Astrocyte (in vitro differentiated cells and primary cell): ENCODE results near the gene ACKR4. TPM values are rescaled to one million over a fixed set of nuclear protein-coding genes. Genes with fewer than 3 reads are reported as not detected.

ENCODE experiments used
- DNase-seq: peaks from one replicate; pipeline ENCODE4 v3.0.0-alpha.2; 2010; ENCODE audit warnings: low read depth
- FAIRE-seq: peaks from 2 replicates; lab custom pipeline; 2011; peaks lifted over from hg19 to GRCh38; lab: Jason Lieb, UNC
- H2AFZ ChIP-seq: 2 replicates; pipeline ENCODE4 v1.6.0; 2012; ENCODE audit warnings: low read depth, low read length, inconsistent platforms
- H3K27ac ChIP-seq: 2 replicates; pipeline ENCODE4 v1.5.1; 2011; ENCODE audit warnings: low read depth, low read length, inconsistent platforms
- H3K27me3 ChIP-seq: 2 replicates; pipeline ENCODE4 v1.6.0; 2011; ENCODE audit warnings: low read length, inconsistent platforms; ENCODE audit not compliant: insufficient read depth
- H3K36me3 ChIP-seq: 2 replicates; pipeline ENCODE4 v1.5.1; 2011; ENCODE audit warnings: low read length, inconsistent platforms; ENCODE audit not compliant: insufficient read depth
- H3K4me1 ChIP-seq: 2 replicates; pipeline ENCODE4 v1.5.1; 2011; ENCODE audit warnings: low read length, inconsistent platforms; ENCODE audit not compliant: insufficient read depth
- H3K4me2 ChIP-seq: 2 replicates; pipeline ENCODE4 v1.6.0; 2012; ENCODE audit warnings: low read length, inconsistent platforms
- H3K4me3 ChIP-seq: 2 replicates; pipeline ENCODE4 v1.5.1; 2011; ENCODE audit warnings: low read depth, mild to moderate bottlenecking, low read length, inconsistent platforms; ENCODE audit not compliant: insufficient read depth
- H3K79me2 ChIP-seq: 2 replicates; pipeline ENCODE4 v1.6.0; 2012; ENCODE audit warnings: mild to moderate bottlenecking, low read length, inconsistent platforms; ENCODE audit not compliant: insufficient read depth
- H3K9ac ChIP-seq: 2 replicates; pipeline ENCODE4 v1.6.0; 2012; ENCODE audit warnings: mild to moderate bottlenecking, low read length, inconsistent platforms
- H3K9me3 ChIP-seq: 2 replicates; pipeline ENCODE4 v1.5.1; 2012; ENCODE audit warnings: low read depth, mild to moderate bottlenecking, low read length, inconsistent platforms; ENCODE audit not compliant: insufficient read depth
- H4K20me1 ChIP-seq: 2 replicates; pipeline ENCODE4 v1.6.0; 2012; ENCODE audit warnings: low read length, inconsistent platforms; ENCODE audit not compliant: insufficient read depth
- H3K27ac Mint-ChIP-seq: one replicate; pipeline ENCODE4 v1.8.0; 2021; ENCODE audit warnings: mild to moderate bottlenecking, mixed read lengths; ENCODE audit not compliant: unreplicated experiment
- H3K27me3 Mint-ChIP-seq: one replicate; pipeline ENCODE4 v1.8.0; 2021; ENCODE audit warnings: low read depth, mixed read lengths; ENCODE audit not compliant: unreplicated experiment
- H3K36me3 Mint-ChIP-seq: one replicate; pipeline ENCODE4 v1.8.0; 2021; ENCODE audit warnings: low read depth, mixed read lengths; ENCODE audit not compliant: unreplicated experiment
- H3K4me1 Mint-ChIP-seq: one replicate; pipeline ENCODE4 v1.8.0; 2021; ENCODE audit warnings: low read depth, mixed read lengths; ENCODE audit not compliant: unreplicated experiment
- H3K4me3 Mint-ChIP-seq: one replicate; pipeline ENCODE4 v1.8.0; 2021; ENCODE audit warnings: mild to moderate bottlenecking, moderate library complexity, mixed read lengths; ENCODE audit not compliant: unreplicated experiment
- H3K9me3 Mint-ChIP-seq: one replicate; pipeline ENCODE4 v1.8.0; 2021; ENCODE audit warnings: mild to moderate bottlenecking, mixed read lengths; ENCODE audit not compliant: unreplicated experiment
- CTCF ChIP-seq: IDR thresholded peaks from 2 replicates; pipeline ENCODE4 v1.5.1; 2011; ENCODE audit warnings: low read depth, mild to moderate bottlenecking, inconsistent platforms, low read length, moderate library complexity; ENCODE audit not compliant: insufficient read depth
- EZH2 ChIP-seq: IDR thresholded peaks from 2 replicates; pipeline ENCODE4 v1.6.1; 2012; ENCODE audit warnings: mild to moderate bottlenecking, low read length, inconsistent platforms; ENCODE audit not compliant: insufficient read depth
- total RNA-seq: library from RNA; stranded (reverse); gene quantifications from 2 replicates; pipeline ENCODE4 v1.2.1, GENCODE V29; 2021

Gene ACKR4
- total RNA-seq, 1 donor from 2014 or later, result not detected

GRCh38 chr3:132628157-132628556 lies 31.1 kb downstream of the ACKR4 start:
- H3K36me3 Mint-ChIP-seq, result no peaks in the 10 kb centered on the region

GRCh38 chr3:132629928-132630327 lies 32.9 kb downstream of the ACKR4 start:
- DNase-seq, result peak; percentile 80
- H3K9ac ChIP-seq, result peak overlapping the region; percentile 49
- FAIRE-seq, result peak; percentile 87
- peaks cover 11% of the 10 kb centered on the region for H3K36me3 ChIP-seq
- H3K4me1 ChIP-seq, result peaks cover 10% of the 10 kb centered on the region
- no peaks in the 10 kb centered on the region for H3K27me3 ChIP-seq
- H3K4me3 ChIP-seq, result no peak overlapping the region
- H3K79me2 ChIP-seq, result no peaks in the 10 kb centered on the region
- no peaks in the 10 kb centered on the region for H4K20me1 ChIP-seq
- Mint-ChIP-seq H3K27me3 (no peaks in the 10 kb centered on the region), H3K36me3 (no peaks in the 10 kb centered on the region), H3K27ac (peak overlapping the region; percentile 75), H3K9me3 (no peaks in the 10 kb centered on the region), H3K4me3 (no peak overlapping the region), H3K4me1 (peaks cover 3% of the 10 kb centered on the region)
- H3K9me3 ChIP-seq, result no peaks in the 10 kb centered on the region
- H2AFZ ChIP-seq, result no peak overlapping the region
- TF ChIP-seq EZH2 (no peak), CTCF (no peak)
- peak overlapping the region; percentile 92 for H3K27ac ChIP-seq
- peak overlapping the region; percentile 29 for H3K4me2 ChIP-seq

More at GRCh38 chr3:132628157-132628556, 31.1 kb downstream of the ACKR4 start:
- H3K9me3 ChIP-seq, result no peaks in the 10 kb centered on the region
- no peaks in the 10 kb centered on the region for H3K27me3 ChIP-seq
- no peak overlapping the region for H3K4me2 ChIP-seq
- H3K4me3 Mint-ChIP-seq, result no peak overlapping the region
- H3K79me2 ChIP-seq, result no peaks in the 10 kb centered on the region
- H3K27ac Mint-ChIP-seq, result no peak overlapping the region
- H3K27ac ChIP-seq, result no peak overlapping the region
- peaks cover 3% of the 10 kb centered on the region for H3K4me1 Mint-ChIP-seq
- H3K9ac ChIP-seq, result no peak overlapping the region
- H3K36me3 ChIP-seq, result peaks cover 11% of the 10 kb centered on the region
- H3K4me1 ChIP-seq, result peaks cover 10% of the 10 kb centered on the region
- H3K27me3 Mint-ChIP-seq, result no peaks in the 10 kb centered on the region
- no peaks in the 10 kb centered on the region for H3K9me3 Mint-ChIP-seq
- no peak for TF ChIP-seq CTCF
- TF ChIP-seq EZH2, result no peak
- no peak overlapping the region for H3K4me3 ChIP-seq
- DNase-seq (no peak), FAIRE-seq (no peak)
- H4K20me1 ChIP-seq, result no peaks in the 10 kb centered on the region
- H2AFZ ChIP-seq, result no peak overlapping the region

- no peaks in the 10 kb centered on the region for H3K9me3 ChIP-seq
- H4K20me1 ChIP-seq, result no peaks in the 10 kb centered on the region
- TF ChIP-seq CTCF (no peak), EZH2 (no peak)
- H3K4me1 ChIP-seq, result peaks cover 10% of the 10 kb centered on the region
- H2AFZ ChIP-seq, result no peak overlapping the region
- H3K4me1 Mint-ChIP-seq, result peaks cover 3% of the 10 kb centered on the region
- H3K9ac ChIP-seq, result peak overlapping the region; percentile 13
- H3K36me3 ChIP-seq, result peaks cover 11% of the 10 kb centered on the region
- H3K36me3 Mint-ChIP-seq, result no peaks in the 10 kb centered on the region
- FAIRE-seq (no peak), DNase-seq (no peak)
- H3K4me2 ChIP-seq, result no peak overlapping the region
- no peaks in the 10 kb centered on the region for H3K27me3 ChIP-seq
- no peaks in the 10 kb centered on the region for H3K9me3 Mint-ChIP-seq
- H3K27ac ChIP-seq, result peak overlapping the region; percentile 92
- no peak overlapping the region for H3K4me3 Mint-ChIP-seq
- no peak overlapping the region for H3K27ac Mint-ChIP-seq
- no peaks in the 10 kb centered on the region for H3K79me2 ChIP-seq
- no peaks in the 10 kb centered on the region for H3K27me3 Mint-ChIP-seq
- H3K4me3 ChIP-seq, result no peak overlapping the region
Observed at GRCh38 chr3:132630612-132631011, 33.5 kb downstream of the ACKR4 start.
